Measurements from ENCODE around the gene RAI1.

Gene RAI1

DNA sequence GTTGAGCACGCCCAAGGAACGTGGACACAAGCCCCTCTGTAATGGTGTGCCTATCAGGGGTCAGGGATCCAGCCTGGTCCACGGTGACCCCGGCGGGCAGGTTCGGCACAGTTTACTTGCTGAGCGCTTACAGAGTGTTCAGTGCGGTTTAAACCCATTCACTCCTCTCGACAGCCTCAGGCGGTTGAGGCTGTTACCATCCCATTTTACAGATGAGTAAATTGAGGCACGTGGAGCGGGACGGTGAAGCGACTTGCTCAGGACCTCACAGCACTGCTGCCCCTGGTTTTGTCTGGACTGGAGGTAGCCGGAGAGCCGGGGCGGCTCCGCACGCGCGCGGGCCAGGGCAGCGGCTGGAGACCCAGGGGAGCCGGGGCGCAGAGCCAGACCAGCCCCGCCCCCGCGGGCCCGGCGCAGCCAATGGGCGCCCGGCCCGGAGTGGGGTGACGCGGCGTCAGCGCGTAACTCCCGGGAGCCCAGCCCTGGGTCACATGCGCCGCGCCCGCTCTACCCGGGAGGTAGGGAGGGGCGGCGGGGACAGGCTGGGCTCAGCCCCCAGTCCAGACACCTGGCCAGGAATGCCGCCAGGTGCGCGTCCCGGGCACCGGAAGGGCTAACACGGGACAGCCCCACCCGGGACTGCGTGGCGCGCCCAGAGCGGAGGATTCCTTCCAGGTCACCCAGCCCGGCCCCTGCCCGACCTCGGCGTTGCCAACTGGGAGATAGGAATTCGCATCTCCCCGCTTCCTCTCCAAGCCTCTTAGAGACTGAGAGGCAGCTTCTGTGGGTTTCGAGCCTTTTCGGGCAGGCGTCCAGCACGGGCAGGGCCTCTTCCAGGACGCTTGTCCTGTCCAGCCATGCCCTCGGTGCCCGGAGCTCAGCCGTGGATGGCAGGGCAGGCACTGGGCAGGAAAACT, 158.8 kb downstream of the RAI1 start (continued):
- TF ChIP-seq, protein P1, sequence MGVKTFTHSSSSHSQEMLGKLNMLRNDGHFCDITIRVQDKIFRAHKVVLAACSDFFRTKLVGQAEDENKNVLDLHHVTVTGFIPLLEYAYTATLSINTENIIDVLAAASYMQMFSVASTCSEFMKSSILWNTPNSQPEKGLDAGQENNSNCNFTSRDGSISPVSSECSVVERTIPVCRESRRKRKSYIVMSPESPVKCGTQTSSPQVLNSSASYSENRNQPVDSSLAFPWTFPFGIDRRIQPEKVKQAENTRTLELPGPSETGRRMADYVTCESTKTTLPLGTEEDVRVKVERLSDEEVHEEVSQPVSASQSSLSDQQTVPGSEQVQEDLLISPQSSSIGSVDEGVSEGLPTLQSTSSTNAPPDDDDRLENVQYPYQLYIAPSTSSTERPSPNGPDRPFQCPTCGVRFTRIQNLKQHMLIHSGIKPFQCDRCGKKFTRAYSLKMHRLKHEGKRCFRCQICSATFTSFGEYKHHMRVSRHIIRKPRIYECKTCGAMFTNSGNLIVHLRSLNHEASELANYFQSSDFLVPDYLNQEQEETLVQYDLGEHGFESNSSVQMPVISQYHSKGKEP (tag by site-specific recombination; IDR thresholded peaks at IDR 0.05) = peak; percentile 76
- TF ChIP-seq ZNF132 (tag by site-specific recombination; IDR thresholded peaks at IDR 0.05; ENCODE audit: borderline replicate concordance) = no peak
- no peak for TF ChIP-seq ATF2 (tag by site-specific recombination; IDR thresholded peaks at IDR 0.05; ENCODE audit: low read depth)
- TF ChIP-seq ZNF433 (tag by site-specific recombination; IDR thresholded peaks at IDR 0.05; ENCODE audit: low read depth) = no peak
- TF ChIP-seq ZNF560 (tag by site-specific recombination; IDR thresholded peaks at IDR 0.05; ENCODE audit: borderline replicate concordance) = no peak
- peak; percentile 50; the same call in 1 of the 2 replicates for TF ChIP-seq ZBTB1 (tag by site-specific recombination; IDR thresholded peaks at IDR 0.05)
- peak; percentile 74 for TF ChIP-seq ZNF449 (tag by site-specific recombination; IDR thresholded peaks at IDR 0.05)
- TF ChIP-seq ZNF580 (tag by site-specific recombination; IDR thresholded peaks at IDR 0.05) = peak; percentile 93
- TF ChIP-seq ZNF785 (tag by site-specific recombination; IDR thresholded peaks at IDR 0.05) = no peak
- no peak for TF ChIP-seq ZNF654 (tag by site-specific recombination; IDR thresholded peaks at IDR 0.05; ENCODE audit: low read depth)
- TF ChIP-seq SCRT2 (tag by site-specific recombination; IDR thresholded peaks at IDR 0.05) = no peak
- TF ChIP-seq ELK4 (IDR thresholded peaks at IDR 0.05; ENCODE audit: borderline replicate concordance, low read depth, low read length) = no peak
- TF ChIP-seq YY1 (tag by site-specific recombination; IDR thresholded peaks at IDR 0.05) = no peak; the same call in 1 of the 2 replicates
- TF ChIP-seq ZNF626 (tag by site-specific recombination; IDR thresholded peaks at IDR 0.05) = no peak
- no peak for TF ChIP-seq ZNF843 (tag by site-specific recombination; IDR thresholded peaks at IDR 0.05)
- no peak for TF ChIP-seq GFI1B (tag by site-specific recombination; IDR thresholded peaks at IDR 0.05)
- TF ChIP-seq ZNF473 (tag by site-specific recombination; IDR thresholded peaks at IDR 0.05) = no peak
- TF ChIP-seq ZNF274 (IDR thresholded peaks at IDR 0.05; ENCODE audit: low read length) = no peak
- no peak for TF ChIP-seq ZNF274 (tag by site-specific recombination; IDR thresholded peaks at IDR 0.05; ENCODE audit: borderline replicate concordance)
- TF ChIP-seq ZNF175 (tag by site-specific recombination; IDR thresholded peaks at IDR 0.05) = no peak
- 0 out of 2 replicates have a peak, but pooled peaks have one; percentile 48 for TF ChIP-seq ZNF280D (tag by site-specific recombination; IDR thresholded peaks at IDR 0.05)
- no peak for TF ChIP-seq ZNF16 (tag by site-specific recombination; IDR thresholded peaks at IDR 0.05; ENCODE audit: low read depth)
- TF ChIP-seq, protein P2, sequence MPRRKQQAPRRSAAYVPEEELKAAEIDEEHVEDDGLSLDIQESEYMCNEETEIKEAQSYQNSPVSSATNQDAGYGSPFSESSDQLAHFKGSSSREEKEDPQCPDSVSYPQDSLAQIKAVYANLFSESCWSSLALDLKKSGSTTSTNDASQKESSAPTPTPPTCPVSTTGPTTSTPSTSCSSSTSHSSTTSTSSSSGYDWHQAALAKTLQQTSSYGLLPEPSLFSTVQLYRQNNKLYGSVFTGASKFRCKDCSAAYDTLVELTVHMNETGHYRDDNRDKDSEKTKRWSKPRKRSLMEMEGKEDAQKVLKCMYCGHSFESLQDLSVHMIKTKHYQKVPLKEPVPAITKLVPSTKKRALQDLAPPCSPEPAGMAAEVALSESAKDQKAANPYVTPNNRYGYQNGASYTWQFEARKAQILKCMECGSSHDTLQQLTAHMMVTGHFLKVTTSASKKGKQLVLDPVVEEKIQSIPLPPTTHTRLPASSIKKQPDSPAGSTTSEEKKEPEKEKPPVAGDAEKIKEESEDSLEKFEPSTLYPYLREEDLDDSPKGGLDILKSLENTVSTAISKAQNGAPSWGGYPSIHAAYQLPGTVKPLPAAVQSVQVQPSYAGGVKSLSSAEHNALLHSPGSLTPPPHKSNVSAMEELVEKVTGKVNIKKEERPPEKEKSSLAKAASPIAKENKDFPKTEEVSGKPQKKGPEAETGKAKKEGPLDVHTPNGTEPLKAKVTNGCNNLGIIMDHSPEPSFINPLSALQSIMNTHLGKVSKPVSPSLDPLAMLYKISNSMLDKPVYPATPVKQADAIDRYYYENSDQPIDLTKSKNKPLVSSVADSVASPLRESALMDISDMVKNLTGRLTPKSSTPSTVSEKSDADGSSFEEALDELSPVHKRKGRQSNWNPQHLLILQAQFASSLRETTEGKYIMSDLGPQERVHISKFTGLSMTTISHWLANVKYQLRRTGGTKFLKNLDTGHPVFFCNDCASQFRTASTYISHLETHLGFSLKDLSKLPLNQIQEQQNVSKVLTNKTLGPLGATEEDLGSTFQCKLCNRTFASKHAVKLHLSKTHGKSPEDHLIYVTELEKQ (tag by site-specific recombination; IDR thresholded peaks at IDR 0.05; ENCODE audit: borderline replicate concordance) = no peak
- no peak for TF ChIP-seq ZNF624 (tag by site-specific recombination; IDR thresholded peaks at IDR 0.05)

Data from HEK293 (cell line).